Epithelial cell of esophagus (primary cell): Measurements from ENCODE around the gene SKI.

Experiments
- DNase-seq: peaks from one replicate; pipeline ENCODE4 v3.0.0; 2010; ENCODE audit warnings: low read depth
- H3K4me3 ChIP-seq: 2 replicates; pipeline ENCODE4 v1.5.1; 2011; ENCODE audit warnings: mild to moderate bottlenecking, low read length, control low read depth
- CTCF ChIP-seq: IDR thresholded peaks from 2 replicates; pipeline ENCODE4 v1.5.1; 2011; ENCODE audit warnings: low read depth, mild to moderate bottlenecking, low read length, control low read depth, inconsistent platforms; ENCODE audit not compliant: insufficient read depth; ENCODE audit errors: missing control alignments

The SKI gene

GRCh38 chr1:2358651-2359640, 130.8 kb downstream of the SKI start:
- no peak overlapping the region for H3K4me3 ChIP-seq
- no peak for DNase-seq
- no peak for TF ChIP-seq CTCF
